ENCODE data around the gene PROSER2.
"Not testable (repeated sequence)": the region's sequence is repeated elsewhere in the genome, so short reads cannot be mapped to it uniquely, and the experiment has no call there.

Gene PROSER2

GRCh38 chr10:11885437-11886137 lies 62.4 kb downstream of the PROSER2 start:
- no peak for DNase-seq (ENCODE audit: low spot score)

GRCh38 chr10:11886138-11886474 lies 63.0 kb downstream of the PROSER2 start:
- no peak for DNase-seq (ENCODE audit: low spot score)

GRCh38 chr10:11886851-11887250 lies 63.7 kb downstream of the PROSER2 start:
- peak; percentile 38 for DNase-seq (ENCODE audit: low spot score)

GRCh38 chr10:11887381-11888227 lies 64.4 kb downstream of the PROSER2 start:
- DNase-seq (ENCODE audit: low spot score) = no peak

- DNase-seq (ENCODE audit: low spot score) = not testable (repeated sequence)
Observed at GRCh38 chr10:11889263-11889662, 66.1 kb downstream of the PROSER2 start.

GRCh38 chr10:11891776-11892486 lies 68.8 kb downstream of the PROSER2 start:
- no peak for DNase-seq (ENCODE audit: low spot score)

GRCh38 chr10:11893749-11894278 lies 70.7 kb downstream of the PROSER2 start:
- DNase-seq (ENCODE audit: low spot score) = no peak

GRCh38 chr10:11894381-11895107 lies 71.4 kb downstream of the PROSER2 start:
- DNase-seq (ENCODE audit: low spot score) = no peak

GRCh38 chr10:11895108-11895466 lies 71.9 kb downstream of the PROSER2 start:
- DNase-seq (ENCODE audit: low spot score) = no peak

GRCh38 chr10:11895598-11895997 lies 72.4 kb downstream of the PROSER2 start:
- no peak for DNase-seq (ENCODE audit: low spot score)

- DNase-seq (ENCODE audit: low spot score) = no peak
Observed at GRCh38 chr10:11896549-11897200, 73.5 kb downstream of the PROSER2 start.

- no peak for DNase-seq (ENCODE audit: low spot score)
Observed at GRCh38 chr10:11898033-11898371, 74.8 kb downstream of the PROSER2 start.

- DNase-seq (ENCODE audit: low spot score) = no peak
Observed at GRCh38 chr10:11898372-11899066, 75.4 kb downstream of the PROSER2 start.

GRCh38 chr10:11899067-11899876 lies 76.1 kb downstream of the PROSER2 start:
- no peak for DNase-seq (ENCODE audit: low spot score)

GRCh38 chr10:11901036-11901301 lies 77.8 kb downstream of the PROSER2 start:
- no peak for DNase-seq (ENCODE audit: low spot score)

- DNase-seq (ENCODE audit: low spot score) = no peak
Observed at GRCh38 chr10:11901454-11901832, 78.3 kb downstream of the PROSER2 start.

GRCh38 chr10:11901833-11902475 lies 78.8 kb downstream of the PROSER2 start:
- no peak for DNase-seq (ENCODE audit: low spot score)

GRCh38 chr10:11902646-11903045 lies 79.5 kb downstream of the PROSER2 start:
- no peak for DNase-seq (ENCODE audit: low spot score)

- no peak for DNase-seq (ENCODE audit: low spot score)
Observed at GRCh38 chr10:11906714-11907113, 83.6 kb downstream of the PROSER2 start.

- DNase-seq (ENCODE audit: low spot score) = no peak
Observed at GRCh38 chr10:11907914-11908313, 84.8 kb downstream of the PROSER2 start.

Data from NAMALWA (cell line).